ENCODE results near the gene VAV2. TPM values are rescaled to one million over a fixed set of nuclear protein-coding genes. Genes with fewer than 3 reads are reported as not detected.
"Not testable (repeated sequence)": the region's sequence is repeated elsewhere in the genome, so short reads cannot be mapped to it uniquely, and the experiment has no call there.

The VAV2 gene
- total and polyA plus RNA-seq, 12 donors = 2.9 to 7.1 (median 5.0) TPM

GRCh38 chr9:133926165-133926856 lies 65.8 kb downstream of the VAV2 start:
- ATAC-seq (no peak), DNase-seq (no peak)
- WGBS, 2 donors = 95 to 98% methylated on average over 9 of the region's 9 CpGs
- no peak overlapping the region for H3K4me3 ChIP-seq
- intact Hi-C loops (cut with DNase I) = no loop called here
- no peak overlapping the region for H3K27ac ChIP-seq
- H3K9me3 ChIP-seq = no peaks in the 10 kb centered on the region
- H3K27me3 ChIP-seq = no peaks in the 10 kb centered on the region
- no peaks in the 10 kb centered on the region for H3K4me1 ChIP-seq
- H3K36me3 ChIP-seq = no peaks in the 10 kb centered on the region
- no peak for TF ChIP-seq CTCF (IDR thresholded peaks at IDR 0.05)

GRCh38 chr9:133924453-133924852 lies 67.7 kb downstream of the VAV2 start:
- H3K9me3 ChIP-seq = no peaks in the 10 kb centered on the region
- no peaks in the 10 kb centered on the region for H3K27me3 ChIP-seq
- H3K36me3 ChIP-seq = no peaks in the 10 kb centered on the region
- 95 to 96% methylated on average over 5 of the region's 5 CpGs for WGBS, 2 donors
- peaks cover 0 to 10% (median 5%) of the 10 kb centered on the region in 9 donors for H3K4me1 ChIP-seq
- TF ChIP-seq CTCF (IDR thresholded peaks at IDR 0.05) = no peak
- no peak overlapping the region for H3K27ac ChIP-seq
- no peak for ATAC-seq
- DNase-seq = no peak
- no peak overlapping the region for H3K4me3 ChIP-seq
- intact Hi-C loops (cut with DNase I) = no loop called here

GRCh38 chr9:133923608-133924007 lies 68.5 kb downstream of the VAV2 start:
- 89 to 99% methylated on average over 2 of the region's 2 CpGs for WGBS, 2 donors
- intact Hi-C loops (cut with DNase I); H3K27ac ChIP-seq; DNase-seq; H3K4me3 ChIP-seq; H3K9me3 ChIP-seq; H3K27me3 ChIP-seq; H3K36me3 ChIP-seq; ATAC-seq: not testable (repeated sequence)
- H3K4me1 ChIP-seq = peaks cover 0 to 18% (median 6%) of the 10 kb centered on the region in 9 donors

- DNase-seq (no peak), ATAC-seq (no peak)
- no peaks in the 10 kb centered on the region for H3K36me3 ChIP-seq
- H3K4me3 ChIP-seq = no peak overlapping the region
- H3K9me3 ChIP-seq = no peaks in the 10 kb centered on the region
- 93 to 96% methylated on average over 17 of the region's 17 CpGs for WGBS, 2 donors
- peaks cover 0 to 35% (median 15%) of the 10 kb centered on the region in 9 donors for H3K4me1 ChIP-seq
- intact Hi-C loops (cut with DNase I) = no loop called here
- TF ChIP-seq CTCF (IDR thresholded peaks at IDR 0.05) = no peak
- H3K27ac ChIP-seq = no peak overlapping the region
- H3K27me3 ChIP-seq = no peaks in the 10 kb centered on the region
These were observed 70.3 kb downstream of the VAV2 start for GRCh38 chr9:133921866-133922265.

GRCh38 chr9:133920471-133920870 lies 71.7 kb downstream of the VAV2 start:
- Histone ChIP-seq H3K9me3 (no peaks in the 10 kb centered on the region), H3K27ac (no peak overlapping the region), H3K4me1 (peaks cover 0 to 35% (median 15%) of the 10 kb centered on the region in 9 donors), H3K4me3 (no peak overlapping the region), H3K36me3 (no peaks in the 10 kb centered on the region), H3K27me3 (no peaks in the 10 kb centered on the region)
- ATAC-seq = no peak
- TF ChIP-seq CTCF (IDR thresholded peaks at IDR 0.05) = no peak
- DNase-seq = no peak
- intact Hi-C loops (cut with DNase I) = no loop called here
- 97 to 98% methylated on average over 11 to 12 of the region's 12 CpGs for WGBS, 2 donors
